HG03108 (cell line): Measurements from ENCODE around the gene TUSC2.

Experiments used
- ATAC-seq: cut with Tn5 transposase; IDR thresholded peaks from one replicate; pipeline ENCODE4 v1.9.1; 2021; ENCODE audit warnings: moderate library complexity; ENCODE audit not compliant: unreplicated experiment

The TUSC2 gene

DNA sequence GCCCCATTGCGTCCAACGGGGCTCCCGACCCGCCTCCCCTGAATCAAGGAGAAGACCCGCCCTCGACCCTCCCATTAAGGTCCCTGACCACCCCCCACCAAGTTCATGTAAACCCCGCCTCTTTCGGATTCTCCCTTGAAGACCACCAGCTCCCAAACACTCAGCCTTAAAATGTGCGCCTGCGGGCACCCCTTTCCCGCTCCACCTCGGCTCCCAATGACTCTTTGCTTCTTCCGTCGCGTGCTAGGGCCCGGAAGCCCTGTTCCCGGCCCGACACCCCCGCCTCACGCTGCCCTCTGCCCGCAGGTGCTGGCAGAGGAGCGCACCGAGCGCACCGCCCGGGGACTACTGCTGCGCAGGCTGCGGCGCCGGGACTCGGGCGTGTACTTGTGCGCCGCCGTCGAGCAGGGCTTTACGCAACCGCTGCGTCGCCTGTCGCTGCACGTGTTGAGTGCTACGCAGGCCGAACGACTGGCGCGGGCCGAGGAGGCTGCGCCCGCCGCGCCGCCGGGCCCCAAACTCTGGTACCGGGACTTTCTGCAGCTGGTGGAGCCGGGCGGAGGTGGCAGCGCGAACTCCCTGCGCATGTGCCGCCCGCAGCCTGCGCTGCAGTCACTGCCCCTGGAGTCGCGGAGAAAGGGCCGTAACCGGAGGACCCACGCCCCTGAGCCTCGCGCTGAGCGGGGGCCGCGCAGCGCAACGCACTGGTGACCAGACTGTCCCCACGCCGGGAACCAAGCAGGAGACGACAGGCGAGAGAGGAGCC is 51.8 kb downstream of the TUSC2 start:
- ATAC-seq, result no peak

DNA sequence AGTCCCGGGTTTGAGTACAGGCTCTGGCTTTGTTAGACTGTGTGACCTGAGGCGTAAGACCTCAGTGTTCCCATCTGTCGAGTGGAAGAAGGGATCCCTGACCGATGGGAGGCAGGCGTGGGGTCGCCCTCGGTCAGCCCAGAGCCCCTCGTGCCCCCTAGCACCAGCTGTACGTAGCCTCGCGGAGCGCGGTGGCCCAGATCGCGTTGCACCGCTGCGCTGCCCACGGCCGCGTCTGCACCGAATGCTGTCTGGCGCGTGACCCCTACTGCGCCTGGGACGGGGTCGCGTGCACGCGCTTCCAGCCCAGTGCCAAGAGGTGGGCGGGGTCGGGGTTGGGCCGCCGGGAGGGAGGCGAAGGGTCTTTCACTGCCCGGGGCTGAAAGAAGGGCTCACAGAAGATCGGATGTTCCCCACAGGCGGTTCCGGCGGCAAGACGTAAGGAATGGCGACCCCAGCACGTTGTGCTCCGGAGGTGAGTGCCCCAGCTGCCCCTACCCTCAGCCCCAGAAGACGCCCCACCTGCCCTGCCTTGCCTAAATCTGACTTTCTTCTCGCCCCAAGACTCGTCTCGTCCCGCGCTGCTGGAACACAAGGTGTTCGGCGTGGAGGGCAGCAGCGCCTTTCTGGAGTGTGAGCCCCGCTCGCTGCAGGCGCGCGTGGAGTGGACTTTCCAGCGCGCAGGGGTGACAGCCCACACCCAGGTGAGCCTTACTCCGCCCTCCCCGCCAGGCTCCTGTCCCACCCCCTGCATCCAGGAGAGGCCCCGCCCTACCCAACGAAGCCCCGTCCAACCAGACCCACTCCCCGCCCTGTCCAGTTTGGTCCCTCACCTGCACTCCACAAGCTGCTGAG is 52.7 kb downstream of the TUSC2 start:
- ATAC-seq, result no peak
